ENCODE measurements around the gene DEF6.
"Not testable (repeated sequence)": the region's sequence is repeated elsewhere in the genome, so short reads cannot be mapped to it uniquely, and the experiment has no call there.

The DEF6 gene

GRCh38 chr6:35310265-35310831 lies 12.7 kb downstream of the DEF6 start:
- no peak for DNase-seq (ENCODE audit: low read depth)

- no peak for DNase-seq (ENCODE audit: low read depth)
Measured at GRCh38 chr6:35311390-35312075, 13.9 kb downstream of the DEF6 start.

- no peak for DNase-seq (ENCODE audit: low read depth)
Measured at GRCh38 chr6:35312076-35312800, 14.6 kb downstream of the DEF6 start.

GRCh38 chr6:35312807-35313206 lies 15.2 kb downstream of the DEF6 start:
- DNase-seq (ENCODE audit: low read depth) = no peak

GRCh38 chr6:35317483-35318195 lies 20.0 kb downstream of the DEF6 start:
- DNase-seq (ENCODE audit: low read depth) = no peak

GRCh38 chr6:35318196-35319171 lies 20.9 kb downstream of the DEF6 start:
- DNase-seq (ENCODE audit: low read depth) = no peak

- no peak for DNase-seq (ENCODE audit: low read depth)
Measured at GRCh38 chr6:35319346-35320030, 21.9 kb downstream of the DEF6 start.

- no peak for DNase-seq (ENCODE audit: low read depth)
Measured at GRCh38 chr6:35320031-35320410, 22.4 kb downstream of the DEF6 start.

GRCh38 chr6:35321091-35321490 lies 23.5 kb downstream of the DEF6 start:
- no peak for DNase-seq (ENCODE audit: low read depth)

- no peak for DNase-seq (ENCODE audit: low read depth)
Measured at GRCh38 chr6:35327349-35328027, 29.9 kb downstream of the DEF6 start.

- DNase-seq (ENCODE audit: low read depth) = no peak
Measured at GRCh38 chr6:35328108-35328723, 30.6 kb downstream of the DEF6 start.

GRCh38 chr6:35328965-35329364 lies 31.3 kb downstream of the DEF6 start:
- DNase-seq (ENCODE audit: low read depth) = not testable (repeated sequence)

GRCh38 chr6:35330541-35331119 lies 33.0 kb downstream of the DEF6 start:
- no peak for DNase-seq (ENCODE audit: low read depth)

- not testable (repeated sequence) for DNase-seq (ENCODE audit: low read depth)
Measured at GRCh38 chr6:35332074-35332887, 34.7 kb downstream of the DEF6 start.

- no peak for DNase-seq (ENCODE audit: low read depth)
Measured at GRCh38 chr6:35341557-35341956, 43.9 kb downstream of the DEF6 start.

GRCh38 chr6:35342258-35343091 lies 44.9 kb downstream of the DEF6 start, which contains the start of gene PPARD:
PPARD (plus strand) TSS chr6:35342558; CDS start chr6:35411088, 68,530 bp downstream.
- peak; percentile 65 for DNase-seq (ENCODE audit: low read depth)

GRCh38 chr6:35343092-35343834 lies 45.6 kb downstream of the DEF6 start:
- no peak for DNase-seq (ENCODE audit: low read depth)

Measured in GM04503 (cell line).